Transverse colon (tissue), 4 donors: ENCODE measurements around the gene ZC3H13. TPM values are rescaled to one million over a fixed set of nuclear protein-coding genes. Genes with fewer than 3 reads are reported as not detected.

Source experiments
- DNase-seq: peaks from one replicate; pipeline ENCODE4 v3.0.0-alpha.2; 2019
- H3K27ac ChIP-seq, 4 donors: fragments of 200-600 bp; sonication (generic); 2 replicates each; pipeline ENCODE4 v1.5.1; 2016 to 2018; ENCODE audit warnings: inconsistent platforms in 4 of 4
- H3K27me3 ChIP-seq: fragments of 200-600 bp; sonication (generic); 2 replicates; pipeline ENCODE4 v1.5.1; 2017; ENCODE audit warnings: inconsistent platforms
- H3K36me3 ChIP-seq, 4 donors: fragments of 200-600 bp; sonication (generic); 2 replicates each; pipeline ENCODE4 v1.5.1; 2017 to 2019; ENCODE audit warnings: inconsistent platforms in 4 of 4
- H3K4me1 ChIP-seq, 4 donors: fragments of 200-600 bp; sonication (generic); 2 replicates each; pipeline ENCODE4 v1.5.1; 2017 to 2020; ENCODE audit warnings: inconsistent platforms in 4 of 4
- H3K4me3 ChIP-seq, 4 donors: fragments of 200-600 bp; sonication (generic); 1 replicate in 1 of 4; 2 replicates in 3 of 4; pipeline versions ENCODE4 v1.5.1 to v1.6.1; 2017 to 2019; ENCODE audit warnings: inconsistent platforms in 4 of 4
- H3K9me3 ChIP-seq, 2 donors: fragments of 200-600 bp; sonication (generic); 2 replicates each; pipeline ENCODE4 v1.5.1; 2017 to 2019; ENCODE audit warnings: inconsistent platforms in 2 of 2
- CTCF ChIP-seq, 5 experiments: fragments of 200-600 bp in 3 of 5; fragments of 450-650 bp in 2 of 5; sonication (generic) in 3 of 5; IDR thresholded peaks; 1 replicate in 2 of 5; 2 replicates in 3 of 5; pipeline ENCODE4 v1.5.1; 2016 to 2017; ENCODE audit warnings: antibody characterized with exemption in 5 of 5, inconsistent platforms in 3 of 5, mild to moderate bottlenecking in 2 of 5, moderate library complexity in 1 of 5
- EP300 ChIP-seq: sonication (generic); formaldehyde crosslinking; IDR thresholded peaks from one replicate; pipeline ENCODE4 v1.6.1; 2017; ENCODE audit warnings: antibody characterized with exemption, low read depth
- POLR2A ChIP-seq: fragments of 450-650 bp; IDR thresholded peaks from one replicate; pipeline ENCODE4 v1.6.1; 2016; ENCODE audit warnings: antibody characterized with exemption, mild to moderate bottlenecking, moderate library complexity
- POLR2AphosphoS5 ChIP-seq, 3 donors: sonication (generic); formaldehyde crosslinking; IDR thresholded peaks; one replicate each; pipeline ENCODE4 v1.6.1; 2016; ENCODE audit warnings: antibody characterized with exemption in 3 of 3
- WGBS, 2 donors: methylation state at CpG; one replicate each; pipeline ENCODE4 v1.1.5; 2018; ENCODE audit warnings: low coverage in 1 of 2; 5-methylcytosine and 5-hydroxymethylcytosine counted together
- in situ Hi-C, 4 donors: fragments of 200-750 bp; cut with MboI; loops; one replicate each; pipeline versions ENCODE4 v1.15.0 to v1.15.1; 2017; ENCODE audit warnings: low sequenced_read_pairs in 3 of 4, low pct_ligation_motif_present in 1 of 4, low pct_unique_long_range_greater_than_20kb in 1 of 4
- intact Hi-C: fragments of 100-400 bp; cut with DNase I; formaldehyde crosslinking; loops from one replicate; pipeline ENCODE4 v1.15.1; 2023; ENCODE audit warnings: low total_unique reads
- total RNA-seq, 4 donors: library from RNA; depleted of rRNA; stranded (reverse); fragments of >200 nt; gene quantifications; one replicate each; pipeline ENCODE4 v1.1.0, GENCODE V29; 2016

Gene ZC3H13
- total RNA-seq, 4 donors from 2014 or later = 14.2 to 67.5 (median 23.7) TPM

- Histone ChIP-seq H3K9me3 (no peaks in the 10 kb centered on the region), H3K27me3 (no peaks in the 10 kb centered on the region), H3K4me3 (no peak overlapping the region), H3K36me3 (peaks cover 0 to 37% (median 13%) of the 10 kb centered on the region in 4 donors), H3K4me1 (no peaks in the 10 kb centered on the region), H3K27ac (no peak overlapping the region)
- in situ Hi-C loops (no loop called here), intact Hi-C loops (no loop called here)
- TF ChIP-seq EP300 = no peak
- no peak for TF ChIP-seq POLR2AphosphoS5 (IDR thresholded peaks at IDR 0.05)
- no peak for TF ChIP-seq CTCF (IDR thresholded peaks at IDR 0.05)
- no peak for TF ChIP-seq POLR2A
- no peak for DNase-seq
Measured at GRCh38 chr13:46016216-46016615, 36.3 kb downstream of the ZC3H13 start.

GRCh38 chr13:46015366-46015765 is 37.2 kb downstream of the ZC3H13 start:
- intact Hi-C loops (no loop called here), in situ Hi-C loops (no loop called here)
- TF ChIP-seq CTCF (IDR thresholded peaks at IDR 0.05) (no peak), POLR2A (no peak), POLR2AphosphoS5 (IDR thresholded peaks at IDR 0.05) (no peak), EP300 (no peak)
- Histone ChIP-seq H3K9me3 (no peaks in the 10 kb centered on the region), H3K4me3 (no peak overlapping the region), H3K4me1 (no peaks in the 10 kb centered on the region), H3K27ac (no peak overlapping the region), H3K36me3 (peaks cover 0 to 45% (median 16%) of the 10 kb centered on the region in 4 donors), H3K27me3 (no peaks in the 10 kb centered on the region)
- no peak for DNase-seq
- 82 to 89% methylated on average over 3 of the region's 3 CpGs for WGBS, 2 donors

- Histone ChIP-seq H3K27me3 (no peaks in the 10 kb centered on the region), H3K9me3 (no peaks in the 10 kb centered on the region), H3K4me1 (no peaks in the 10 kb centered on the region), H3K36me3 (peaks cover 0 to 46% (median 23%) of the 10 kb centered on the region in 4 donors), H3K27ac (no peak overlapping the region), H3K4me3 (no peak overlapping the region)
- DNase-seq = no peak
- in situ Hi-C loops (no loop called here), intact Hi-C loops (no loop called here)
- no peak for TF ChIP-seq CTCF (IDR thresholded peaks at IDR 0.05)
Measured at GRCh38 chr13:46012404-46012803, 40.1 kb downstream of the ZC3H13 start.

- H3K27ac ChIP-seq = no peak overlapping the region
- intact Hi-C loops = no loop called here
- H3K27me3 ChIP-seq = no peaks in the 10 kb centered on the region
- 89 to 97% methylated on average over 6 of the region's 6 CpGs for WGBS, 2 donors
- in situ Hi-C loops = no loop called here
- H3K9me3 ChIP-seq = no peaks in the 10 kb centered on the region
- DNase-seq = no peak
- no peaks in the 10 kb centered on the region for H3K4me1 ChIP-seq
- TF ChIP-seq EP300 (no peak), CTCF (IDR thresholded peaks at IDR 0.05) (no peak), POLR2AphosphoS5 (IDR thresholded peaks at IDR 0.05) (no peak), POLR2A (no peak)
- no peak overlapping the region for H3K4me3 ChIP-seq
- H3K36me3 ChIP-seq = peaks cover 0 to 45% (median 14%) of the 10 kb centered on the region in 4 donors
Measured at GRCh38 chr13:46010148-46010547, 42.4 kb downstream of the ZC3H13 start.
